Measurements from ENCODE around the gene MYO10.

The MYO10 gene

DNA sequence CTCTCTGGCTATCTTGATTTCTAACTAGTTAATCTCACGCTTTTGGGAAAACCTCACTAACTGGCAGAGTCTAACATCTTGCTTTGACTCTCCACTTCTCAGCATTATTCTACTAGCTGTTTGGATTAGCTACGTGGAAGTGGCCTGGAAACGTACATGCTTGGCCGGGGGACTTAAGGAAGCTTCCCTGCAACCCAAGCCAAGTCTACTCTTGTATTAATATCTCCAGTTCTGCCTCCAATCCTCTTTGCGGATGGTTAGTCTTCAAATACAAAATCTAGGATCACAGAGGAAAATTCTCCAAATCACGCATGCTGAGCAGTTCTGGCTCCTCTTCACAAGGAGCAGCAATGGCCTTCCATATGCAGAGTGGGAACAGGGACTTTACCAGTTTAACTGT lies 267.5 kb downstream of the MYO10 start:
- TF ChIP-seq, protein P1, sequence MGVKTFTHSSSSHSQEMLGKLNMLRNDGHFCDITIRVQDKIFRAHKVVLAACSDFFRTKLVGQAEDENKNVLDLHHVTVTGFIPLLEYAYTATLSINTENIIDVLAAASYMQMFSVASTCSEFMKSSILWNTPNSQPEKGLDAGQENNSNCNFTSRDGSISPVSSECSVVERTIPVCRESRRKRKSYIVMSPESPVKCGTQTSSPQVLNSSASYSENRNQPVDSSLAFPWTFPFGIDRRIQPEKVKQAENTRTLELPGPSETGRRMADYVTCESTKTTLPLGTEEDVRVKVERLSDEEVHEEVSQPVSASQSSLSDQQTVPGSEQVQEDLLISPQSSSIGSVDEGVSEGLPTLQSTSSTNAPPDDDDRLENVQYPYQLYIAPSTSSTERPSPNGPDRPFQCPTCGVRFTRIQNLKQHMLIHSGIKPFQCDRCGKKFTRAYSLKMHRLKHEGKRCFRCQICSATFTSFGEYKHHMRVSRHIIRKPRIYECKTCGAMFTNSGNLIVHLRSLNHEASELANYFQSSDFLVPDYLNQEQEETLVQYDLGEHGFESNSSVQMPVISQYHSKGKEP (tag by site-specific recombination; IDR thresholded peaks at IDR 0.05), result no peak
- TF ChIP-seq ZNF311 (tag by site-specific recombination; IDR thresholded peaks at IDR 0.05; ENCODE audit: borderline replicate concordance) (no peak), ZNF23 (tag by site-specific recombination; IDR thresholded peaks at IDR 0.05; ENCODE audit: borderline replicate concordance) (no peak), HOXA7 (CRISPR knock-in tag; IDR thresholded peaks at IDR 0.05; ENCODE audit: borderline replicate concordance) (no peak), ZIC2 (tag by site-specific recombination; IDR thresholded peaks at IDR 0.05) (no peak), ZNF830 (tag by site-specific recombination; IDR thresholded peaks at IDR 0.05; ENCODE audit: low read depth) (no peak), ZNF792 (tag by site-specific recombination; IDR thresholded peaks at IDR 0.05) (no peak), ZNF530 (tag by site-specific recombination; IDR thresholded peaks at IDR 0.05; ENCODE audit: low read depth) (no peak), ZNF785 (tag by site-specific recombination; IDR thresholded peaks at IDR 0.05) (no peak), HOXC10 (CRISPR knock-in tag; IDR thresholded peaks at IDR 0.05) (no peak), ZNF302 (tag by site-specific recombination; IDR thresholded peaks at IDR 0.05; ENCODE audit: low read depth) (no peak), ZNF707 (tag by site-specific recombination; IDR thresholded peaks at IDR 0.05) (no peak), ZNF138 (tag by site-specific recombination; IDR thresholded peaks at IDR 0.05; ENCODE audit: borderline replicate concordance) (no peak)
- no peaks in the 10 kb centered on the region for H3K9me3 ChIP-seq (ENCODE audit: control insufficient read depth, insufficient read depth, low read depth, low read length)
- no peak overlapping the region for H3K27ac ChIP-seq (ENCODE audit: extremely low read depth, low read depth, low read length)
- ChIA-PET POLR2A (no interaction called here), CTCF (interaction anchor here (0.6 to 1.4 kb wide), 4 partner anchors 116 to 563 kb away, joined by 3 to 4 read pairs (median 3); no protein-coding TSS in a partner anchor)
- H3K4me1 ChIP-seq (ENCODE audit: control insufficient read depth, insufficient read depth, low read length), result peaks cover 3% of the 10 kb centered on the region; the same call in 1 of the 2 replicates
- H3K36me3 ChIP-seq (ENCODE audit: control insufficient read depth in 2 of 2, insufficient read depth in 1 of 2, low read length in 2 of 2), result peaks cover 23 to 68% of the 10 kb centered on the region in 2 experiments
- no peak overlapping the region for H3K4me3 ChIP-seq (ENCODE audit: low read depth, low read length)

DNA sequence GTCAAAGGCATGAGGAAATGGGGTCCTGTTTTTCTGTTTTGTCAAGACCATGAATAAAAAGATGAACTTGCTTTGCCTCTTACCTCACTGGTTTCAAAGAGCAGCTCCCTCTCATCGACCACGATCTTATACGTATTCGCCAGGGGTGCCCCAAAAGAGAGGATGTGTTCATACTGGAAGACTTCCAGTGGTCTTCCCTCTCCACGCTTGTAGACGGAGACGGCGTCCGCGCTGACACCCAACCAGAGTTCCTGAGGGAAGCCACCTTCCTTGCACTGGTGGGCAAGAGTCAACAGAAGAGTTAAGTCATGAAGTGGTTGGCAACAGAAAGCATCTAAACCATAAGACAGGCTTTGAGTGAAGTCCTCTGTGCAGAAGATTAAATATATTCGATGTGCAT lies 267.9 kb downstream of the MYO10 start:
- TF ChIP-seq EGR2 (tag by site-specific recombination; IDR thresholded peaks at IDR 0.05; ENCODE audit: low read depth) (no peak), ZNF560 (tag by site-specific recombination; IDR thresholded peaks at IDR 0.05; ENCODE audit: borderline replicate concordance) (no peak), ZNF544 (tag by site-specific recombination; IDR thresholded peaks at IDR 0.05) (no peak), ZBTB1 (tag by site-specific recombination; IDR thresholded peaks at IDR 0.05) (no peak), ZNF670 (tag by site-specific recombination; IDR thresholded peaks at IDR 0.05; ENCODE audit: low read depth) (no peak), ZNF311 (tag by site-specific recombination; IDR thresholded peaks at IDR 0.05; ENCODE audit: borderline replicate concordance) (no peak)
- TF ChIP-seq, protein P2, sequence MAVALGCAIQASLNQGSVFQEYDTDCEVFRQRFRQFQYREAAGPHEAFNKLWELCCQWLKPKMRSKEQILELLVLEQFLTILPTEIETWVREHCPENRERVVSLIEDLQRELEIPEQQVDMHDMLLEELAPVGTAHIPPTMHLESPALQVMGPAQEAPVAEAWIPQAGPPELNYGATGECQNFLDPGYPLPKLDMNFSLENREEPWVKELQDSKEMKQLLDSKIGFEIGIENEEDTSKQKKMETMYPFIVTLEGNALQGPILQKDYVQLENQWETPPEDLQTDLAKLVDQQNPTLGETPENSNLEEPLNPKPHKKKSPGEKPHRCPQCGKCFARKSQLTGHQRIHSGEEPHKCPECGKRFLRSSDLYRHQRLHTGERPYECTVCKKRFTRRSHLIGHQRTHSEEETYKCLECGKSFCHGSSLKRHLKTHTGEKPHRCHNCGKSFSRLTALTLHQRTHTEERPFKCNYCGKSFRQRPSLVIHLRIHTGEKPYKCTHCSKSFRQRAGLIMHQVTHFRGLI (tag by site-specific recombination; IDR thresholded peaks at IDR 0.05), result no peak
- TF ChIP-seq, protein P3, sequence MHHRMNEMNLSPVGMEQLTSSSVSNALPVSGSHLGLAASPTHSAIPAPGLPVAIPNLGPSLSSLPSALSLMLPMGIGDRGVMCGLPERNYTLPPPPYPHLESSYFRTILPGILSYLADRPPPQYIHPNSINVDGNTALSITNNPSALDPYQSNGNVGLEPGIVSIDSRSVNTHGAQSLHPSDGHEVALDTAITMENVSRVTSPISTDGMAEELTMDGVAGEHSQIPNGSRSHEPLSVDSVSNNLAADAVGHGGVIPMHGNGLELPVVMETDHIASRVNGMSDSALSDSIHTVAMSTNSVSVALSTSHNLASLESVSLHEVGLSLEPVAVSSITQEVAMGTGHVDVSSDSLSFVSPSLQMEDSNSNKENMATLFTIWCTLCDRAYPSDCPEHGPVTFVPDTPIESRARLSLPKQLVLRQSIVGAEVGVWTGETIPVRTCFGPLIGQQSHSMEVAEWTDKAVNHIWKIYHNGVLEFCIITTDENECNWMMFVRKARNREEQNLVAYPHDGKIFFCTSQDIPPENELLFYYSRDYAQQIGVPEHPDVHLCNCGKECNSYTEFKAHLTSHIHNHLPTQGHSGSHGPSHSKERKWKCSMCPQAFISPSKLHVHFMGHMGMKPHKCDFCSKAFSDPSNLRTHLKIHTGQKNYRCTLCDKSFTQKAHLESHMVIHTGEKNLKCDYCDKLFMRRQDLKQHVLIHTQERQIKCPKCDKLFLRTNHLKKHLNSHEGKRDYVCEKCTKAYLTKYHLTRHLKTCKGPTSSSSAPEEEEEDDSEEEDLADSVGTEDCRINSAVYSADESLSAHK (tag by site-specific recombination; IDR thresholded peaks at IDR 0.05), result no peak
- Histone ChIP-seq H3K4me3 (ENCODE audit: low read depth, low read length) (no peak overlapping the region), H3K9me3 (ENCODE audit: control insufficient read depth, insufficient read depth, low read depth, low read length) (no peaks in the 10 kb centered on the region), H3K36me3 (ENCODE audit: control insufficient read depth in 2 of 2, insufficient read depth in 1 of 2, low read length in 2 of 2) (peaks cover 23 to 66% of the 10 kb centered on the region in 2 experiments), H3K4me1 (ENCODE audit: control insufficient read depth, insufficient read depth, low read length) (peaks cover under 1% of the 10 kb centered on the region; the same call in 1 of the 2 replicates), H3K27ac (ENCODE audit: extremely low read depth, low read depth, low read length) (no peak overlapping the region)
- ChIA-PET CTCF (interaction anchor here (1.1 to 1.4 kb wide), 2 partner anchors 178 to 180 kb away, joined by 3 to 4 read pairs; no protein-coding TSS in a partner anchor), POLR2A (no interaction called here)
